ENCODE data around the gene LYVE1. TPM values are rescaled to one million over a fixed set of nuclear protein-coding genes. Genes with fewer than 3 reads are reported as not detected.

LYVE1 gene
- total RNA-seq, 4 donors from 2014 or later, result 106 to 359 (median 275) TPM

GRCh38 chr11:10606536-10607208 is 38.2 kb upstream of the LYVE1 start:
- no peak for DNase-seq (ENCODE audit: low spot score)
- ATAC-seq (ENCODE audit: low FRiP score), result peak; percentile 33
- TF ChIP-seq, protein P1, sequence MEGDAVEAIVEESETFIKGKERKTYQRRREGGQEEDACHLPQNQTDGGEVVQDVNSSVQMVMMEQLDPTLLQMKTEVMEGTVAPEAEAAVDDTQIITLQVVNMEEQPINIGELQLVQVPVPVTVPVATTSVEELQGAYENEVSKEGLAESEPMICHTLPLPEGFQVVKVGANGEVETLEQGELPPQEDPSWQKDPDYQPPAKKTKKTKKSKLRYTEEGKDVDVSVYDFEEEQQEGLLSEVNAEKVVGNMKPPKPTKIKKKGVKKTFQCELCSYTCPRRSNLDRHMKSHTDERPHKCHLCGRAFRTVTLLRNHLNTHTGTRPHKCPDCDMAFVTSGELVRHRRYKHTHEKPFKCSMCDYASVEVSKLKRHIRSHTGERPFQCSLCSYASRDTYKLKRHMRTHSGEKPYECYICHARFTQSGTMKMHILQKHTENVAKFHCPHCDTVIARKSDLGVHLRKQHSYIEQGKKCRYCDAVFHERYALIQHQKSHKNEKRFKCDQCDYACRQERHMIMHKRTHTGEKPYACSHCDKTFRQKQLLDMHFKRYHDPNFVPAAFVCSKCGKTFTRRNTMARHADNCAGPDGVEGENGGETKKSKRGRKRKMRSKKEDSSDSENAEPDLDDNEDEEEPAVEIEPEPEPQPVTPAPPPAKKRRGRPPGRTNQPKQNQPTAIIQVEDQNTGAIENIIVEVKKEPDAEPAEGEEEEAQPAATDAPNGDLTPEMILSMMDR (IDR thresholded peaks at IDR 0.05), result no peak

- DNase-seq (ENCODE audit: low spot score) (no peak), ATAC-seq (ENCODE audit: low FRiP score) (peak; percentile 78)
- TF ChIP-seq, protein P1 (IDR thresholded peaks at IDR 0.05), result no peak
Observed at GRCh38 chr11:10605941-10606381, 37.5 kb upstream of the LYVE1 start.

DNA sequence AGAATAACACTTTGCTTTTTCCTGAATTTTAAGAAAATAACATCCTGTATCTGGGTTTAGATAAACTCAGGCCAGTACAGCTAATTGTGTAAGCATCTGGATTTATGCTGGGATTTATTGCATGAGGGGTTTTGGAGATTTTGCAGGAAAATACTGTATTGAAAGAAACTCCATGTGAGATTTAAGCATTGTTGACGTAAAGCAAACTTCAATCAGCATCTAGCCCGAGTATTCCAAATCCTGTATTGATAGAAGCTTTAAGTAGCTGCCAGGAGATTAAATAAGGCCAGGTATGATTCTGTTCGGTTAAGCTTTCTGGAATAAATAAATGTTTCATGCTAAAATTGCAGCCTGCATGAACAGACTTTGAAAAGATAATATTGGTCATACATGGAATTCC is 36.3 kb upstream of the LYVE1 start:
- TF ChIP-seq, protein P1 (IDR thresholded peaks at IDR 0.05), result no peak
- DNase-seq (ENCODE audit: low spot score) (no peak), ATAC-seq (ENCODE audit: low FRiP score) (no peak)

DNA sequence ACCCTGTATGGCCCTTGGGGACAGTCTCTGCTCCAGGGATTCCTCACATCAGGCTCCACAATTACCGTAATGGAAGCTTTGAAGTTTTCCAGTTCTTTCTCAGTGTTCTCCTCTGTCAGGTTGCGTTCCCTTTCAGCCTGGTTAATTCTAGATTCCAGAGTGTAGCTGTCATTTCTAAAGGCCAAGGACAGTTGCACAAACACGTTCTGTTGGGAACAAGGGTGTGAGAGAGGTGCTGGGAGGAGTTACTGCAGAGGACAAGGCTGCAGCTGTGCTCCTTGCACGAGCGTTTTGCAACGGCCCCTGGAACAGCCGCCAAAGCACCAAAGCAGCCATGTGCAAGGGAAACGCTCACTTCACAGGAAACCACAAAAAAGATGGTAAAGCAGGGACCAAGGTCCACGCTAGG is 35.9 kb upstream of the LYVE1 start:
- ATAC-seq (ENCODE audit: low FRiP score) (no peak), DNase-seq (ENCODE audit: low spot score) (no peak)
- TF ChIP-seq, protein P1 (IDR thresholded peaks at IDR 0.05), result no peak

DNA sequence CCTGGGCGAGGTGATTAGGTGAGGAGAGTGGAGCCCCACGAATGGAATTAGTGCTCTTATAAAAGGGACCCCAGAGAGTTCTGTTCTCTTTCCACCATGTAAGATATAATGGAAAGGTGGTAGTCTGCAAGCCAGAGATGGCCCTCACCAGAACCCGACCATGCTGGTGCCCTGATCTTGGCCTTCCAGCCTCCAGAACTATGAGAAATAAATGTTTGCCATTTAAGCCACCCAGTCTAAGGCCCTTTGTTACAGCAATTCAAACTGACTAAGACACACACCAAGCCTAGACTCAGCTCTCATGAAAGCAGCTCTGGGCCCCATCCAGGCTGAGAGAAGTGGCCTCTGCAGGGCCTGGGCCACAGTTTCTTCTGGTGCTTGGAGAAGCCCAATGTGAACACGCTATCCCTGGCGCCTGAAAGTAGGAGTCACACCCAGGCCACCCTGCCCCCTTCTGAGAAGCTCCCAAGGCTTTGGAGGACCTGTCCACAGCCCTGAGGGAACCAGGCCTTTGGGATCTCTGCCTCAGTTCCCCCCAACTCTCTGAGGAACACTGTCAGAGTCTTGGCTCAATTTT is 35.3 kb upstream of the LYVE1 start:
- ATAC-seq (ENCODE audit: low FRiP score) (no peak), DNase-seq (ENCODE audit: low spot score) (no peak)
- TF ChIP-seq, protein P1 (IDR thresholded peaks at IDR 0.05), result no peak

- TF ChIP-seq, protein P1 (IDR thresholded peaks at IDR 0.05), result no peak
- DNase-seq (ENCODE audit: low spot score) (no peak), ATAC-seq (ENCODE audit: low FRiP score) (no peak)
Observed at GRCh38 chr11:10602945-10603344, 34.5 kb upstream of the LYVE1 start.

- no peak for ATAC-seq (ENCODE audit: low FRiP score)
- no peak for DNase-seq (ENCODE audit: low spot score)
Observed at GRCh38 chr11:10602366-10602765, 33.9 kb upstream of the LYVE1 start.

More at GRCh38 chr11:10602366-10602765, 33.9 kb upstream of the LYVE1 start:
- TF ChIP-seq, protein P1 (IDR thresholded peaks at IDR 0.05), result no peak
